Sigmoid colon (tissue), 7 donors: ENCODE data around the gene MOBP. TPM values are rescaled to one million over a fixed set of nuclear protein-coding genes. Genes with fewer than 3 reads are reported as not detected.

Experiments used
- DNase-seq: peaks from one replicate; pipeline ENCODE4 v3.0.0-alpha.2; 2019
- H3K27ac ChIP-seq, 4 donors: fragments of 200-600 bp; sonication (generic); one replicate each; pipeline ENCODE4 v1.5.1; 2016 to 2019; ENCODE audit warnings: mild to moderate bottlenecking in 1 of 4
- H3K27me3 ChIP-seq, 3 donors: fragments of 200-600 bp; sonication (generic); one replicate each; pipeline ENCODE4 v1.5.1; 2019; ENCODE audit warnings: mild to moderate bottlenecking in 1 of 3
- H3K36me3 ChIP-seq, 4 donors: fragments of 200-600 bp; sonication (generic); one replicate each; pipeline ENCODE4 v1.5.1; 2016 to 2019
- H3K4me1 ChIP-seq, 4 donors: fragments of 200-600 bp; sonication (generic); one replicate each; pipeline ENCODE4 v1.5.1; 2017 to 2019
- H3K4me3 ChIP-seq, 4 donors: fragments of 200-600 bp; sonication (generic); one replicate each; pipeline ENCODE4 v1.5.1; 2017 to 2019; ENCODE audit warnings: mild to moderate bottlenecking in 2 of 4, moderate library complexity in 1 of 4
- H3K9me3 ChIP-seq, 4 donors: fragments of 200-600 bp in 3 of 4; sonication (generic) in 3 of 4; one replicate each; pipeline versions ENCODE4 v1.5.1 to v1.6.1; 2013 to 2019
- CTCF ChIP-seq, 4 experiments: fragments of 450-650 bp in 3 of 4; fragments of 200-600 bp in 1 of 4; IDR thresholded peaks; one replicate each; pipeline ENCODE4 v1.5.1; 2016 to 2019; ENCODE audit warnings: antibody characterized with exemption in 4 of 4, mild to moderate bottlenecking in 3 of 4, moderate library complexity in 2 of 4
- EP300 ChIP-seq, 4 donors: sonication (generic); formaldehyde crosslinking; IDR thresholded peaks; one replicate each; pipeline ENCODE4 v1.6.1; 2017; ENCODE audit warnings: antibody characterized with exemption in 4 of 4
- POLR2A ChIP-seq, 2 donors: fragments of 450-650 bp; IDR thresholded peaks; one replicate each; pipeline ENCODE4 v1.6.1; 2016; ENCODE audit warnings: antibody characterized with exemption in 2 of 2, mild to moderate bottlenecking in 2 of 2, moderate library complexity in 2 of 2
- POLR2AphosphoS5 ChIP-seq, 4 donors: sonication (generic); formaldehyde crosslinking; IDR thresholded peaks; one replicate each; pipeline ENCODE4 v1.6.1; 2017; ENCODE audit warnings: antibody characterized with exemption in 4 of 4
- WGBS, 2 donors: extraction: QIAGEN DNeasy Blood & Tissue Kit; methylation state at CpG; one replicate each; pipeline ENCODE4 v1.1.7; 2013; 5-methylcytosine and 5-hydroxymethylcytosine counted together
- intact Hi-C: fragments of 100-400 bp; cut with DNase I; formaldehyde crosslinking; loops from one replicate; pipeline ENCODE4 v1.15.1; 2023
- polyA plus RNA-seq, 3 donors: library from polyadenylated mRNA; stranded (reverse); fragments of 200-250 nt; gene quantifications; one replicate each; pipeline ENCODE4 v1.2.3, GENCODE V29; 2013
- total RNA-seq, 4 donors: library from RNA; depleted of rRNA; stranded (reverse); fragments of >200 nt; gene quantifications; one replicate each; pipeline ENCODE4 v1.1.0, GENCODE V29; 2016
- donor health status: healthy with polysubstance abuse.
- donor health status: Bipolar disorder and iron deficiency.
- donor health status: healthy.

Gene MOBP
- total and polyA plus RNA-seq, 7 donors = 0.60 TPM; not detected in 6

- DNase-seq = no peak
- Histone ChIP-seq H3K9me3 (peaks cover 0 to 4% (median 0%) of the 10 kb centered on the region in 4 donors), H3K4me3 (no peak overlapping the region), H3K4me1 (no peaks in the 10 kb centered on the region), H3K27ac (no peak overlapping the region), H3K36me3 (no peaks in the 10 kb centered on the region), H3K27me3 (no peaks in the 10 kb centered on the region)
- no peak for TF ChIP-seq POLR2A (IDR thresholded peaks at IDR 0.05)
- no peak for TF ChIP-seq EP300 (IDR thresholded peaks at IDR 0.05)
- no peak for TF ChIP-seq CTCF (IDR thresholded peaks at IDR 0.05)
- no peak for TF ChIP-seq POLR2AphosphoS5 (IDR thresholded peaks at IDR 0.05)
- WGBS, 2 donors = 91 to 92% methylated on average over 4 of the region's 4 CpGs
- intact Hi-C loops = no loop called here
Measured at GRCh38 chr3:39473452-39474125, 6.1 kb downstream of the MOBP start.

- intact Hi-C loops = no loop called here
- DNase-seq = no peak
- TF ChIP-seq POLR2A (IDR thresholded peaks at IDR 0.05) (no peak), EP300 (IDR thresholded peaks at IDR 0.05) (no peak), POLR2AphosphoS5 (IDR thresholded peaks at IDR 0.05) (no peak), CTCF (IDR thresholded peaks at IDR 0.05) (no peak)
Measured at GRCh38 chr3:39474126-39474515, 6.6 kb downstream of the MOBP start.

GRCh38 chr3:39476783-39477182 is 9.3 kb downstream of the MOBP start:
- TF ChIP-seq CTCF (IDR thresholded peaks at IDR 0.05) (no peak), POLR2AphosphoS5 (IDR thresholded peaks at IDR 0.05) (no peak), EP300 (IDR thresholded peaks at IDR 0.05) (no peak), POLR2A (IDR thresholded peaks at IDR 0.05) (no peak)

More at GRCh38 chr3:39474126-39474515, 6.6 kb downstream of the MOBP start:
- no peaks in the 10 kb centered on the region for H3K4me1 ChIP-seq
- H3K36me3 ChIP-seq = no peaks in the 10 kb centered on the region
- peaks cover 0 to 4% (median 0%) of the 10 kb centered on the region in 4 donors for H3K9me3 ChIP-seq
- no peaks in the 10 kb centered on the region for H3K27me3 ChIP-seq
- 79 to 90% methylated on average over 4 of the region's 4 CpGs for WGBS, 2 donors
- H3K27ac ChIP-seq = no peak overlapping the region
- H3K4me3 ChIP-seq = no peak overlapping the region

GRCh38 chr3:39478226-39478625 is 10.7 kb downstream of the MOBP start:
- Histone ChIP-seq H3K9me3 (peaks cover 0 to 4% (median 0%) of the 10 kb centered on the region in 4 donors), H3K27me3 (no peaks in the 10 kb centered on the region), H3K36me3 (no peaks in the 10 kb centered on the region), H3K27ac (no peak overlapping the region), H3K4me1 (no peaks in the 10 kb centered on the region), H3K4me3 (no peak overlapping the region)
- WGBS, 2 donors = 94 to 96% methylated on average over 1 of the region's 1 CpG
- no peak for DNase-seq
- intact Hi-C loops = no loop called here
- no peak for TF ChIP-seq EP300 (IDR thresholded peaks at IDR 0.05)
- no peak for TF ChIP-seq CTCF (IDR thresholded peaks at IDR 0.05)
- TF ChIP-seq POLR2AphosphoS5 (IDR thresholded peaks at IDR 0.05) = no peak
- TF ChIP-seq POLR2A (IDR thresholded peaks at IDR 0.05) = no peak

More at GRCh38 chr3:39476783-39477182, 9.3 kb downstream of the MOBP start:
- intact Hi-C loops = no loop called here
- Histone ChIP-seq H3K4me3 (no peak overlapping the region), H3K27ac (no peak overlapping the region), H3K9me3 (peaks cover 0 to 4% (median 0%) of the 10 kb centered on the region in 4 donors), H3K4me1 (no peaks in the 10 kb centered on the region), H3K27me3 (no peaks in the 10 kb centered on the region), H3K36me3 (no peaks in the 10 kb centered on the region)
- DNase-seq = no peak
